AG10803 (cell line): Measurements from ENCODE around the gene CDKAL1.

Source experiments
- DNase-seq: peaks from one replicate; pipeline ENCODE4 v3.0.0; 2010; ENCODE audit warnings: low read depth
- H3K4me3 ChIP-seq: 2 replicates; pipeline ENCODE4 v1.5.1; 2011; ENCODE audit warnings: mild to moderate bottlenecking, low read length, control low read depth
- TF ChIP-seq, protein P1 (sequence below): conservative IDR thresholded peaks from 2 replicates; pipeline ENCODE4 v1.5.1; 2011; ENCODE audit warnings: mild to moderate bottlenecking, low read length, control low read depth, inconsistent platforms

CDKAL1 gene

DNA sequence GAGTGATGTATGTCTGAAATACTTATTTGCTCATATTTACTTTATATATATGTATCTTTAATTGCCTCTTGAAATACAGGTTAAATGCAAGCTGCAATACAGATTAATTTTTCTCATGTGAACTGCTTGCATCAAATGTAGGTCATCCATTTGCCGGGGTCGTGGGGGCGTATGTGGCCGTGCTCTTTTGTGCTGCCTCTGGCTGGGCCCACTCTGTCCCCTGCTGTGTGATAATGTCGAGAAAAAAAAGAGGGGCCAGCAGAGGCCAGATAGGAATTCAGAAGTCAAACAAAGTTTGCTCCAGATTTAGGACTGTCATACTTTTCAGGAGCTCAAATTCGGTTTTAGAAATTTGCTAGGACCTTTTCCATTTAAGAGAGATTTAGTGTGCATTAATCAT, 599.6 kb downstream of the CDKAL1 start:
- DNase-seq = no peak
- TF ChIP-seq, protein P1, sequence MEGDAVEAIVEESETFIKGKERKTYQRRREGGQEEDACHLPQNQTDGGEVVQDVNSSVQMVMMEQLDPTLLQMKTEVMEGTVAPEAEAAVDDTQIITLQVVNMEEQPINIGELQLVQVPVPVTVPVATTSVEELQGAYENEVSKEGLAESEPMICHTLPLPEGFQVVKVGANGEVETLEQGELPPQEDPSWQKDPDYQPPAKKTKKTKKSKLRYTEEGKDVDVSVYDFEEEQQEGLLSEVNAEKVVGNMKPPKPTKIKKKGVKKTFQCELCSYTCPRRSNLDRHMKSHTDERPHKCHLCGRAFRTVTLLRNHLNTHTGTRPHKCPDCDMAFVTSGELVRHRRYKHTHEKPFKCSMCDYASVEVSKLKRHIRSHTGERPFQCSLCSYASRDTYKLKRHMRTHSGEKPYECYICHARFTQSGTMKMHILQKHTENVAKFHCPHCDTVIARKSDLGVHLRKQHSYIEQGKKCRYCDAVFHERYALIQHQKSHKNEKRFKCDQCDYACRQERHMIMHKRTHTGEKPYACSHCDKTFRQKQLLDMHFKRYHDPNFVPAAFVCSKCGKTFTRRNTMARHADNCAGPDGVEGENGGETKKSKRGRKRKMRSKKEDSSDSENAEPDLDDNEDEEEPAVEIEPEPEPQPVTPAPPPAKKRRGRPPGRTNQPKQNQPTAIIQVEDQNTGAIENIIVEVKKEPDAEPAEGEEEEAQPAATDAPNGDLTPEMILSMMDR = no peak
- no peak overlapping the region for H3K4me3 ChIP-seq

DNA sequence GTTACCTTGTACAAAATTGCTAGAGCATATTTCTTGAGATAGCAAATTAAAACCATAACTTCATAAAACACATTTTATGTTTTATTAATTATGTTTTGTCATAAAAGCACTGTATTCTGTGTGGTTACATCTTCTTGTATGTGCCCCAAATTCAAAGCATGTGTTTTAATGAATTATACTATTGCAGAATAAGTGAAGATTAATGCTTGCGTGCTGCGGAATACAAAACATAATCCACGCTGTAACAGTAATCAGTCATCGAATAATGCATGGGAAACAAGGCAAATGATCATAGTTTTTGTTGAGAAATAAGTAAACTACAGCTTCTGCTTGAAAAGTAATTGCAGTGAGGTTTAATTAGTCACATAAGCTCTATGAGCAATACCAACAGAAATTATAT, 600.1 kb downstream of the CDKAL1 start:
- peak; percentile 75 for DNase-seq

DNA sequence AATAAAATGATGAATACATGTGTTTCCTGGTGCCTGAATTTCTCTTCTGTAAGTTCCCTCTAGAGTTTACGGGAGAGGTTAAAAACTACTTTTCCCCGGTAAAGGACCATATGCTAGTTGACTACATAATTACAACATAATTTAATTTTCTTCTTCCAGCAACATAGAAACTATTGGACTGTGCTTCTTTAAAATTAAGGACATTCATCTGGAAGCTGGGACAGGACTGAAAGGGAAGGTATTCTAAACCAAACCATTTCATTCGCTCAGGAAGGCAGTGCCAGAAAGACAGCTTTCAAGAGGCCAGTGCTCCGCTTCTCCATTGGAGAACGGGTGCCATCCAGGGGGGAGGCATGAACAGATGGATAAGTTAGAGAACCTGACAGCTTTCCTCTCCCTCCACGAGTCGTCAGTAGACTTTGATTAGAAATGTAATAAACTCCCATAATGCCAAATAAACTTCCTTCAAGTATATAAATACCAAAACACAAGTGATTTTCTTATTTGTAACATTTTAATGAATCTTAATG, 601.3 kb downstream of the CDKAL1 start:
- TF ChIP-seq, protein P1 = no peak
- no peak for DNase-seq

More for the DNA sequence above, 600.1 kb downstream of the CDKAL1 start:
- TF ChIP-seq, protein P1 = no peak
- H3K4me3 ChIP-seq = no peak overlapping the region

DNA sequence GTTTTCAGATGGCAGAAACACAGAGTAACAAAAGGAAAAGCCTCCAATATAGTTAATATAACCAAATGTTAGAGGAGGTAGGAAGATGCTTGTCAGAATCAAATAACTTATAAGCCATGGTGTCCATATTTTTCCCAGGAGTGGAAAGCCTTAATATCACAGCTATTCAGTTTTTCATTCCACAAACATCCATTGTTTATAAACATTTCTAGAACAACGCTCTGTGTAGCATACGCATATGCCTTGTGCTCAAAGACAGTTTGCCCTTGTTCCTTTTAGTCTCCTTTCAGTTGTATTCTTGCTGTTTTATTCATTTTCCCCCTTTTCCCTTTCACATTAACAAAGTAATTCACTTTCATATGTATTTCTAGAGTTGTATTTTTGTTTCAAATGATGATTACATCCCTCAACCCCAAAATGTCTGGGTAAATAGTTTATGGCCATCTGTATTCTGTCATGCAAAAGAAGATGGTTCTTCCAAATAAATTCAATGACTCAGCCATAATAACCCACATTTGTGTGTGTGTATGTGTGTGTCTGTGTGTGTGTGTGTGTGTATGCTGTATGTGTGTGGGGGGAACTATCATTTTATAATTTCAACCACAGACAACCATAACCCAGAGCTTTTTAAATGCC, 603.6 kb downstream of the CDKAL1 start:
- TF ChIP-seq, protein P1 = no peak
- DNase-seq = peak; percentile 62
- H3K4me3 ChIP-seq = no peak overlapping the region

More for the DNA sequence above, 601.3 kb downstream of the CDKAL1 start:
- H3K4me3 ChIP-seq = no peak overlapping the region

DNA sequence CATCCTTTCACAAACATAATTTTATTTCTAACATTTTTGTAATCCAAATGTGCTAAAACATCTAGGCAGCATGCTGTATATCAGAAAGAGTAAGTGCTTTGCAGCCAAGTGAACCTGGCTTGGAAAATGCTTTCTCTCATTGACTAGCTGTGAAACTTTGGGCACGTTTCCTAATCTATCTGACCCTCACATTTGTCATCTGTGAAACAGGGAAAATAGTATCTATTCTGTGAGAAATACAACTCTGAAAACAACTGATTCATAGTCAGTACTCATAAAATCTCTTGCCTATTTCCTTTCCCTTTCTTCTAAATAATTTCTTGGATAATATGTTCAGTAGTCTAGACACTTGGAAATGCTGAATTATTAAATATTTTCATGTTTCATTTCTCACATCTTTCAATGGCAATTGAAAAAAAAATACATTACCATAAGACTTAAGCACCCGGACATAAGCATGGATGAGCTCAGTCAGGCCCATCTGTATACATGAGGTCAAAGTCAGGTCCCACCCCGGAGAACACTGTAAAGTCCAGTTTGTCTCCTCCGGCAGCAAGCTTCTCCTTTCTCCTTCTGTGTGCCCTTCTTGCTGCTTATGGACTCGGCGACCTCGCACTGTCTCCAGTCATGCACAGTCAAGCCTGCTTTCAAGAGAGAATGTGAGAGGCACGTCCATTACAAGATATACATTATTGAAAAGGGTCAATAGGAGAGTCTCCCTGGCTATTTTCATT, 604.2 kb downstream of the CDKAL1 start:
- DNase-seq = peak; percentile 56
- TF ChIP-seq, protein P1 = no peak
- no peak overlapping the region for H3K4me3 ChIP-seq

DNA sequence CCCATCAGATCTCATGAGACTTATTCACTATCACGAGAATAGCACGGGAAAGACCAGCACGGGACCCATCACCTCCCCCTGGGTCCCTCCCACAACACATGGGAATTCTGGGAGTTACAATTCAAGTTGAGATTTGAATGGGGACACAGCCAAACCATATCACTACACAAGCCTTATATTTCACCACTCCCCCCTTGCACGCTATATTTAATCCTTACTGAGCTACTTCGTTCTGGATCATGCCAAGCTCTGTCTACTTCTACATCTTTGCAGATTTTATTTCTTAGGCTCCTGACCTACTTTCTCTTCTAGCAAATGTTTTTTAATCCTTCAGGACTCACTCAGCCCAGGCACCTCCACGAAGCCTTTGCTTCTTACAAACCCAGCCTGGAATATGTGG, 606.7 kb downstream of the CDKAL1 start:
- DNase-seq = no peak
- TF ChIP-seq, protein P1 = no peak
- no peak overlapping the region for H3K4me3 ChIP-seq
